ENCODE measurements around the gene TAGAP.
A peak's percentile ranks its signal among the peaks of the same experiment; 100 is the strongest.

The TAGAP gene

GRCh38 chr6:159079367-159079766 is 34.6 kb upstream of the TAGAP start:
- no peak for TF ChIP-seq CTCF (IDR thresholded peaks at IDR 0.05; ENCODE audit: low read depth, low read length)
- DNase-seq (ENCODE audit: extremely low read depth, low read depth): no peak

GRCh38 chr6:159077123-159077522 is 32.3 kb upstream of the TAGAP start:
- no peak for DNase-seq (ENCODE audit: extremely low read depth, low read depth)
- TF ChIP-seq CTCF (IDR thresholded peaks at IDR 0.05; ENCODE audit: low read depth, low read length): no peak

GRCh38 chr6:159075506-159076228 is 30.9 kb upstream of the TAGAP start:
- no peak for DNase-seq (ENCODE audit: extremely low read depth, low read depth)
- no peak for TF ChIP-seq CTCF (IDR thresholded peaks at IDR 0.05; ENCODE audit: low read depth, low read length)

GRCh38 chr6:159074876-159075275 is 30.1 kb upstream of the TAGAP start:
- DNase-seq (ENCODE audit: extremely low read depth, low read depth): no peak
- TF ChIP-seq CTCF (IDR thresholded peaks at IDR 0.05; ENCODE audit: low read depth, low read length): no peak

- DNase-seq (ENCODE audit: extremely low read depth, low read depth): peak; percentile 1
- no peak for TF ChIP-seq CTCF (IDR thresholded peaks at IDR 0.05; ENCODE audit: low read depth, low read length)
These were observed 29.4 kb upstream of the TAGAP start for GRCh38 chr6:159074120-159074684.

- no peak for DNase-seq (ENCODE audit: extremely low read depth, low read depth)
- TF ChIP-seq CTCF (IDR thresholded peaks at IDR 0.05; ENCODE audit: low read depth, low read length): no peak
These were observed 27.3 kb upstream of the TAGAP start for GRCh38 chr6:159071843-159072769.

Measured in AG09319 (cell line).